Measurements from ENCODE around the gene RNF220.

- no peak for TF ChIP-seq MLX (CRISPR knock-in tag; IDR thresholded peaks at IDR 0.05)
- TF ChIP-seq ATF2 (CRISPR knock-in tag; IDR thresholded peaks at IDR 0.05; ENCODE audit: borderline replicate concordance, low read depth): no peak
- no peak for TF ChIP-seq ETV6 (CRISPR knock-in tag; IDR thresholded peaks at IDR 0.05)
- TF ChIP-seq USF2 (CRISPR knock-in tag; IDR thresholded peaks at IDR 0.05): no peak
- no peak for TF ChIP-seq NFE2L1 (CRISPR knock-in tag; IDR thresholded peaks at IDR 0.05)
- TF ChIP-seq CTCF (IDR thresholded peaks at IDR 0.05): no peak
- no peak for TF ChIP-seq MAX (CRISPR knock-in tag; IDR thresholded peaks at IDR 0.05)
- TF ChIP-seq FOXP1 (CRISPR knock-in tag; IDR thresholded peaks at IDR 0.05; ENCODE audit: borderline replicate concordance): no peak
- TF ChIP-seq JUN (CRISPR knock-in tag; IDR thresholded peaks at IDR 0.05): no peak
- no peak for TF ChIP-seq PREB (CRISPR knock-in tag; IDR thresholded peaks at IDR 0.05; ENCODE audit: borderline replicate concordance)
- no peak for TF ChIP-seq NR2C2 (CRISPR knock-in tag; IDR thresholded peaks at IDR 0.05)
- no peak for TF ChIP-seq ZNF138 (CRISPR knock-in tag; conservative IDR thresholded peaks at IDR 0.05)
Measured at GRCh38 chr1:44437107-44437716, 32.2 kb downstream of the RNF220 start.

Data from WTC11 (cell line).